OCI-LY1 (cell line): ENCODE results near the gene JOSD2.

Source experiments
- H2AFZ ChIP-seq: fragments of 200-600 bp; sonication (generic), shearing (Covaris generic); 2 replicates; pipeline ENCODE4 v1.6.0; 2014; ENCODE audit warnings: antibody characterized with exemption, mild to moderate bottlenecking, low read length
- H3F3A ChIP-seq: fragments of 200-600 bp; sonication (generic), shearing (Covaris generic); 2 replicates; pipeline ENCODE4 v1.6.0; 2014; ENCODE audit warnings: mild to moderate bottlenecking, antibody characterized with exemption, low read length, moderate library complexity; ENCODE audit not compliant: insufficient read depth
- H3K27ac ChIP-seq: fragments of 200-600 bp; sonication (generic); 2 replicates; pipeline ENCODE4 v1.5.1; 2014; ENCODE audit warnings: low read length, mixed run types, mild to moderate bottlenecking, low read depth; ENCODE audit not compliant: poor library complexity, severe bottlenecking
- H3K27me3 ChIP-seq: fragments of 200-600 bp; sonication (generic); 2 replicates; pipeline ENCODE4 v1.6.0; 2014; ENCODE audit warnings: antibody characterized with exemption, mild to moderate bottlenecking, low read length, moderate library complexity; ENCODE audit not compliant: insufficient read depth
- H3K36me3 ChIP-seq: fragments of 200-600 bp; sonication (generic); 2 replicates; pipeline ENCODE4 v1.6.1; 2014; ENCODE audit warnings: mild to moderate bottlenecking, antibody characterized with exemption, low read length, moderate library complexity, mixed read lengths; ENCODE audit not compliant: insufficient read depth
- H3K4me1 ChIP-seq: fragments of 200-600 bp; sonication (generic); 2 replicates; pipeline ENCODE4 v1.5.1; 2014; ENCODE audit warnings: mild to moderate bottlenecking, low read length, moderate library complexity; ENCODE audit not compliant: insufficient read depth, severe bottlenecking
- H3K4me2 ChIP-seq: fragments of 200-600 bp; sonication (generic), shearing (Covaris generic); 2 replicates; pipeline ENCODE4 v1.6.1; 2014; ENCODE audit warnings: low read length
- H3K4me3 ChIP-seq: fragments of 200-600 bp; sonication (generic); 2 replicates; pipeline ENCODE4 v1.5.1; 2014; ENCODE audit warnings: low read length, low read depth, mild to moderate bottlenecking, mixed read lengths; ENCODE audit not compliant: poor library complexity, severe bottlenecking
- H3K79me2 ChIP-seq: fragments of 200-600 bp; shearing (Covaris generic); 2 replicates; pipeline ENCODE4 v1.6.1; 2016; ENCODE audit warnings: mixed run types, low read length, mixed read lengths; ENCODE audit not compliant: insufficient read depth
- H3K9ac ChIP-seq: fragments of 200-600 bp; sonication (generic), shearing (Covaris generic); 2 replicates; pipeline ENCODE4 v1.6.1; 2014; ENCODE audit warnings: mild to moderate bottlenecking, low read length, mixed read lengths
- H3K9me2 ChIP-seq: fragments of 200-600 bp; sonication (generic), shearing (Covaris generic); 2 replicates; pipeline ENCODE4 v1.6.1; 2014; ENCODE audit warnings: low read depth, mild to moderate bottlenecking, low read length, mixed read lengths
- H3K9me3 ChIP-seq: fragments of 200-600 bp; shearing (Covaris generic); 2 replicates; pipeline ENCODE4 v1.6.1; 2014; ENCODE audit warnings: low read length, mixed read lengths
- H4K20me1 ChIP-seq: fragments of 200-600 bp; sonication (generic), shearing (Covaris generic); 2 replicates; pipeline ENCODE4 v1.6.0; 2016; ENCODE audit warnings: mild to moderate bottlenecking, low read length; ENCODE audit not compliant: insufficient read depth
- EZH2 ChIP-seq: fragments of 200-600 bp; sonication (generic), shearing (Covaris generic); IDR thresholded peaks from 2 replicates; pipeline ENCODE4 v1.8.0; 2017; ENCODE audit warnings: borderline replicate concordance, mixed run types, mild to moderate bottlenecking, antibody characterized with exemption, low read length, moderate library complexity, mixed read lengths
- TF ChIP-seq, protein P1 (sequence below): fragments of 200-600 bp; sonication (generic), shearing (Covaris generic); IDR thresholded peaks from 2 replicates; pipeline ENCODE4 v1.5.1; 2017; ENCODE audit warnings: mild to moderate bottlenecking, antibody characterized with exemption, low read length, moderate library complexity, mixed read lengths

The JOSD2 gene

DNA sequence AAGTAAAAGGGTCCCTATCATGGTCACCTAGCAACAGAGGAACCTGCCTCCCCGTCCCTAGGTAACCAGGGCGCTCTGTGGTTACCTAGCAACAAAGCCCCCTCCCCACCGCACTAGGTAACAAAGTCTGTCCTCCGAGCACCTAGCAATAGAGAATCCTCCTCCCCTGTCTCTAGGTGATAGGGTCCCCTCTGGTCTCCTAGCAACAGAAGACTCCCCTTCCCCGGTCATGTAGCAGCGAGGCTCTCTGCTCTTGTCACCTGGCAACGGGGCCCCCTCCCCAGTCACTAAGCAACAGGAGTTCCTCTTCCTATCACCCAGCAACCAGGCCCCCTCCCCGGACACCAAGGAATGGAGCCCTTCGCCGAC is 307 bp downstream of the JOSD2 start:
- H3K9me2 ChIP-seq = no peaks in the 10 kb centered on the region
- H3K27me3 ChIP-seq = no peaks in the 10 kb centered on the region
- no peaks in the 10 kb centered on the region for H3K79me2 ChIP-seq
- peak overlapping the region; percentile 45; the same call in 1 of the 2 replicates for H3K9ac ChIP-seq
- no peak overlapping the region for H3K27ac ChIP-seq
- peaks cover 14% of the 10 kb centered on the region for H3K4me1 ChIP-seq
- no peaks in the 10 kb centered on the region for H3K36me3 ChIP-seq
- no peak overlapping the region for H2AFZ ChIP-seq
- peak overlapping the region; percentile 67 for H3K4me3 ChIP-seq
- peak overlapping the region; percentile 80 for H3K4me2 ChIP-seq
- H4K20me1 ChIP-seq = no peaks in the 10 kb centered on the region
- H3F3A ChIP-seq = no peaks in the 10 kb centered on the region
- H3K9me3 ChIP-seq = no peaks in the 10 kb centered on the region
- TF ChIP-seq, protein P1, sequence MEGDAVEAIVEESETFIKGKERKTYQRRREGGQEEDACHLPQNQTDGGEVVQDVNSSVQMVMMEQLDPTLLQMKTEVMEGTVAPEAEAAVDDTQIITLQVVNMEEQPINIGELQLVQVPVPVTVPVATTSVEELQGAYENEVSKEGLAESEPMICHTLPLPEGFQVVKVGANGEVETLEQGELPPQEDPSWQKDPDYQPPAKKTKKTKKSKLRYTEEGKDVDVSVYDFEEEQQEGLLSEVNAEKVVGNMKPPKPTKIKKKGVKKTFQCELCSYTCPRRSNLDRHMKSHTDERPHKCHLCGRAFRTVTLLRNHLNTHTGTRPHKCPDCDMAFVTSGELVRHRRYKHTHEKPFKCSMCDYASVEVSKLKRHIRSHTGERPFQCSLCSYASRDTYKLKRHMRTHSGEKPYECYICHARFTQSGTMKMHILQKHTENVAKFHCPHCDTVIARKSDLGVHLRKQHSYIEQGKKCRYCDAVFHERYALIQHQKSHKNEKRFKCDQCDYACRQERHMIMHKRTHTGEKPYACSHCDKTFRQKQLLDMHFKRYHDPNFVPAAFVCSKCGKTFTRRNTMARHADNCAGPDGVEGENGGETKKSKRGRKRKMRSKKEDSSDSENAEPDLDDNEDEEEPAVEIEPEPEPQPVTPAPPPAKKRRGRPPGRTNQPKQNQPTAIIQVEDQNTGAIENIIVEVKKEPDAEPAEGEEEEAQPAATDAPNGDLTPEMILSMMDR = no peak
- no peak for TF ChIP-seq EZH2

GRCh38 chr19:50510121-50510670 is 795 bp downstream of the JOSD2 start:
- Histone ChIP-seq H3K9me2 (no peaks in the 10 kb centered on the region), H3K9me3 (no peaks in the 10 kb centered on the region), H3K79me2 (no peaks in the 10 kb centered on the region), H3K27me3 (no peaks in the 10 kb centered on the region), H3K4me1 (peaks cover 14% of the 10 kb centered on the region), H3K36me3 (no peaks in the 10 kb centered on the region), H3F3A (no peaks in the 10 kb centered on the region), H3K27ac (no peak overlapping the region), H2AFZ (no peak overlapping the region), H3K4me2 (peak overlapping the region; percentile 80), H3K9ac (no peak overlapping the region; the same call in 1 of the 2 replicates), H3K4me3 (peak overlapping the region; percentile 67), H4K20me1 (no peaks in the 10 kb centered on the region)
- TF ChIP-seq EZH2 = no peak
- TF ChIP-seq, protein P1 = no peak

DNA sequence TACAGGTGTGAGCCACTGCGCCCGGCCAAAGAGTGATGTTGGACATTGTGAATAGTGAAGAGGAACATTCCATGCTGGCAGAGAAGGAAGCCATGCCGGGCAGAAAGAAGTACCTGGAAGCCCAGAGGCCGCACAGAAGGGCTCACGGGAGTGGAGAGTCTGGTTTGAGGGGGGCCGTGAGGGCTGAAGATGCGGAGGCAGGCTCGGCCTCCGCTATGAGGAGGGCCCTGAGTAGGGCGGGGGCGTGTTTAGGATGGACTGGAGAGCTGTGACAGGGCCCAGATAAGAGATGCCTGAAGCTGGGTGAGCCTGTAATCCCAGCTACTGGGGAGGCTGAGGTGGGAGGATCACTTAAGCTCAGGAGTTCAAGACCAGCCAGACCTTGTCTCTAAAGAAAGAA is 1.6 kb downstream of the JOSD2 start:
- no peaks in the 10 kb centered on the region for H3K9me3 ChIP-seq
- H3K4me2 ChIP-seq = no peak overlapping the region
- no peaks in the 10 kb centered on the region for H3K9me2 ChIP-seq
- peaks cover 14% of the 10 kb centered on the region for H3K4me1 ChIP-seq
- H2AFZ ChIP-seq = no peak overlapping the region
- H3K4me3 ChIP-seq = no peak overlapping the region
- no peak overlapping the region for H3K27ac ChIP-seq
- H3K27me3 ChIP-seq = no peaks in the 10 kb centered on the region
- no peaks in the 10 kb centered on the region for H3K36me3 ChIP-seq
- no peaks in the 10 kb centered on the region for H3K79me2 ChIP-seq
- no peak overlapping the region for H3K9ac ChIP-seq
- H3F3A ChIP-seq = no peaks in the 10 kb centered on the region
- no peaks in the 10 kb centered on the region for H4K20me1 ChIP-seq
- TF ChIP-seq, protein P1 = no peak
- no peak for TF ChIP-seq EZH2
